Smooth muscle cell (in vitro differentiated cells): ENCODE measurements around the gene SYNGR3. TPM values are rescaled to one million over a fixed set of nuclear protein-coding genes. Genes with fewer than 3 reads are reported as not detected.

Source experiments
- DNase-seq: peaks from one replicate; lab custom pipeline; 2025; ENCODE audit not compliant: unreplicated experiment; lab: John Stamatoyannopoulos, UW
- H2AFZ ChIP-seq: fragments of 200-600 bp; sonication (generic); 2 replicates; pipeline ENCODE4 v1.6.0; 2016; ENCODE audit warnings: antibody characterized with exemption, low read depth, mild to moderate bottlenecking
- H3F3A ChIP-seq: fragments of 200-600 bp; sonication (generic); 2 replicates; pipeline ENCODE4 v1.6.0; 2017; ENCODE audit warnings: antibody characterized with exemption, low read depth
- H3K27ac ChIP-seq: fragments of 200-600 bp; sonication (generic); 2 replicates; pipeline ENCODE4 v1.5.1; 2016; ENCODE audit warnings: low read depth, mild to moderate bottlenecking
- H3K27me3 ChIP-seq: fragments of 200-600 bp; sonication (generic); 2 replicates; pipeline ENCODE4 v1.6.1; 2016; ENCODE audit warnings: low read depth, mild to moderate bottlenecking
- H3K36me3 ChIP-seq: fragments of 200-600 bp; sonication (generic); 2 replicates; pipeline ENCODE4 v1.5.1; 2016; ENCODE audit warnings: low read depth
- H3K4me1 ChIP-seq: fragments of 200-600 bp; sonication (generic); 2 replicates; pipeline ENCODE4 v1.5.1; 2016; ENCODE audit warnings: low read depth
- H3K4me2 ChIP-seq: fragments of 200-600 bp; sonication (generic); 2 replicates; pipeline ENCODE4 v1.6.0; 2016; ENCODE audit warnings: mild to moderate bottlenecking
- H3K4me3 ChIP-seq: fragments of 200-600 bp; sonication (generic); 2 replicates; pipeline ENCODE4 v1.5.1; 2016; ENCODE audit warnings: mild to moderate bottlenecking
- H3K79me2 ChIP-seq: fragments of 200-600 bp; sonication (generic); 2 replicates; pipeline ENCODE4 v1.6.0; 2016; ENCODE audit warnings: low read depth, mild to moderate bottlenecking
- H3K9ac ChIP-seq: fragments of 200-600 bp; sonication (generic); 2 replicates; pipeline ENCODE4 v1.6.0; 2016; ENCODE audit warnings: low read depth
- H3K9me3 ChIP-seq: fragments of 200-600 bp; sonication (generic); replicated peaks from 2 replicates; pipeline ENCODE4 v1.5.1; 2016; ENCODE audit warnings: low read depth
- H4K20me1 ChIP-seq: fragments of 200-600 bp; sonication (generic); 2 replicates; pipeline ENCODE4 v1.6.0; 2016; ENCODE audit warnings: low read depth
- WGBS: methylation state at CpG from one replicate; pipeline ENCODE4 v1.1.7; 2016; ENCODE audit warnings: low lambda C conversion rate; 5-methylcytosine and 5-hydroxymethylcytosine counted together
- polyA plus RNA-seq: library from polyadenylated mRNA; unstranded; fragments of >200 nt; fragmentation: Nextera tagmentation; extraction: Ambion mirVana; gene quantifications from 2 replicates; pipeline ENCODE4 v1.2.1, GENCODE V29; 2016
- total RNA-seq: library from RNA; depleted of rRNA; stranded (reverse); fragments of >200 nt; gene quantifications from 2 replicates; pipeline ENCODE4 v1.2.3, GENCODE V29; 2014
- TF ChIP-seq, protein P1 (sequence below): fragments of 200-600 bp; sonication (generic); IDR thresholded peaks from 2 replicates; pipeline ENCODE4 v1.5.1; 2017; ENCODE audit warnings: borderline replicate concordance, mild to moderate bottlenecking, antibody characterized with exemption; ENCODE audit not compliant: insufficient read depth, poor library complexity, severe bottlenecking

Gene SYNGR3
- total and polyA plus RNA-seq, 2 experiments from 2014 or later, result 3.0 to 8.7 TPM

DNA sequence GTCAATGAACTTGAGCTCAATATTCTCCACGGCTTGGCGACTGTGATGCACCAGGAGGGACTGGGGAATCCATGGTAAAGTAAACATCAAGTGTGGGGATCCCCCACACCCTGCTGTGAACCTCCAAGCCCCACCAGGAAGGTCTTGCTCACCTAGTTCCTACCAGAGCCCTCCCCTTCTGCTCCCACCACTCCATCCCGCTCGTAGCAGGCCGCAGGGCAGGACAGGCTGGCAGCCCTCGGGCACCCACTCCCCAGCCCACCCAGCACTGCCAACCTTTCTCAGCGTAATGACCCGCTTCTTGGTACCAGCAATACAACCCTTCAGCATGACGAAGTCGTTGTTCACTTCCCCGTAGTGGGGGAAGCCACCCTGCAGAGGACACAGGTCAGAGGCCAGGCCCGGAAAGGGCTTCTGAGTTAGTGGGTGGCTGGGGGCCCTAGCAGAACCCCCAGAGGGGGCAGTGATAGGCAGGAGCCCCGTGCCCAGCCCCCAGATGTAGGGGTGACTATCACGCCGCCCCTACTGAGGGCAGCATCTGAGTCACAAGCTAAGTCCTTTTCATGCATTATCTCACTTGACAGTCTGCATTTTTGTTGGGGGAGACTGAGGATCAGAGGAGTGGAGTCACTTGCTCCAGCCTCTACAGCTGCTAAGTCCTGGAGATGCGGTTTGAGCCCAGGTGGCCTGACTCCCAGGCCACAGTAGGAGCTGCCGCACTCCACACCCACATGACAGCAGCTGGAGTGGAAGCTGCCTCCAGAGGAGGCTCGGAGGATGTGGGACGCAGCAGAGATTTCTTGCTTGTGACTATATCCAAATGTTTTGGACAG, 44.0 kb upstream of the SYNGR3 start:
- H2AFZ ChIP-seq, result no peak overlapping the region

DNA sequence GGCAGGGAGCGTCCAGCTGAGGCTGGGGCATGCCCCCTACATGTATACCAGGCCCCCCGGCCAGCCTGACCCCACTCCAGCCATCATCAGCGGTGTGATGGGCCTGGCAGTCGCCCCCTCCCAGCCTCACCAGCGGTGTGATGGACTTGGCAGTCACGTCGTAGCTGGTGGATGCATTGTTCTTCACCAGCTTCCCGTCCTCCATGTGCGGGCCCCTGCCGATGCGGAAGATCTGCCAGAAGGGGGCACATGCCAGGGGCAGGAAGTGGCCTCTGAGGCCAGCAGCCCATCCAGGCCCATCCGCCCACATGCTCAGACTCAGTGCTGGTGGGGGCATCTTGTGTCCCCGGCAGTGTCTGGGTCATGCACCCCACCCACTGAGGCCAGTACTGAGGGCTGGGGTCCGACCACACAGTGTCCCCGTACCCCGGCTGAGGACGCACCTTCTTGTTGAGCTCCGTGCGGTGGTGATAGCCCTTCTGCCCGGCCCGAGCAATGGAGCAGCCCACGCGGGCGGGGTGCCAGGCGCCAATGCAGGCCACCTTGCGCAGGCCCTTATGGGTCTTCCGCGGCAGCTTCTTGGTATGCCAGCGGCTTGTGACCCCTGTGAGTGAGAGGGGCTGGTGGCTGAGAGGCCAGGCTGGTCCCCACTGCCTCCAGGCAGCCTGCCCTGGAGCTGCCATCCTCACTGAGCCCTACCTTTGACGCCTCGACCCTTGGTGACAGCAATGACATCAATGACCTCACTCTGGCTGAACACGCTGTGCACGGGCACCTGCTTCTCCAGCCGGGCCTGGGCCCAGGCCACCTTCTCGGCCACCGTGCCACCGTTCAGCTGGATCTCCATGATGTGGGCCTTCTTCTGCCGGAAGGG, 43.0 kb upstream of the SYNGR3 start:
- Histone ChIP-seq H3K27me3 (no peaks in the 10 kb centered on the region), H3K9me3 (no peaks in the 10 kb centered on the region), H3K4me1 (peaks cover 7% of the 10 kb centered on the region), H4K20me1 (no peaks in the 10 kb centered on the region), H3F3A (no peaks in the 10 kb centered on the region), H3K27ac (no peak overlapping the region), H3K79me2 (no peaks in the 10 kb centered on the region), H3K36me3 (no peaks in the 10 kb centered on the region), H2AFZ (no peak overlapping the region), H3K9ac (no peak overlapping the region), H3K4me2 (no peak overlapping the region), H3K4me3 (no peak overlapping the region)
- DNase-seq, result no peak
- TF ChIP-seq, protein P1, sequence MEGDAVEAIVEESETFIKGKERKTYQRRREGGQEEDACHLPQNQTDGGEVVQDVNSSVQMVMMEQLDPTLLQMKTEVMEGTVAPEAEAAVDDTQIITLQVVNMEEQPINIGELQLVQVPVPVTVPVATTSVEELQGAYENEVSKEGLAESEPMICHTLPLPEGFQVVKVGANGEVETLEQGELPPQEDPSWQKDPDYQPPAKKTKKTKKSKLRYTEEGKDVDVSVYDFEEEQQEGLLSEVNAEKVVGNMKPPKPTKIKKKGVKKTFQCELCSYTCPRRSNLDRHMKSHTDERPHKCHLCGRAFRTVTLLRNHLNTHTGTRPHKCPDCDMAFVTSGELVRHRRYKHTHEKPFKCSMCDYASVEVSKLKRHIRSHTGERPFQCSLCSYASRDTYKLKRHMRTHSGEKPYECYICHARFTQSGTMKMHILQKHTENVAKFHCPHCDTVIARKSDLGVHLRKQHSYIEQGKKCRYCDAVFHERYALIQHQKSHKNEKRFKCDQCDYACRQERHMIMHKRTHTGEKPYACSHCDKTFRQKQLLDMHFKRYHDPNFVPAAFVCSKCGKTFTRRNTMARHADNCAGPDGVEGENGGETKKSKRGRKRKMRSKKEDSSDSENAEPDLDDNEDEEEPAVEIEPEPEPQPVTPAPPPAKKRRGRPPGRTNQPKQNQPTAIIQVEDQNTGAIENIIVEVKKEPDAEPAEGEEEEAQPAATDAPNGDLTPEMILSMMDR, result no peak
- 91% methylated on average over 38 of the region's 38 CpGs for WGBS

More for the DNA sequence above, 44.0 kb upstream of the SYNGR3 start:
- Histone ChIP-seq H4K20me1 (no peaks in the 10 kb centered on the region), H3K4me2 (no peak overlapping the region), H3K79me2 (no peaks in the 10 kb centered on the region), H3K27me3 (no peaks in the 10 kb centered on the region), H3K36me3 (no peaks in the 10 kb centered on the region), H3K9me3 (no peaks in the 10 kb centered on the region), H3K27ac (no peak overlapping the region), H3K4me3 (no peak overlapping the region), H3F3A (no peaks in the 10 kb centered on the region), H3K9ac (no peak overlapping the region), H3K4me1 (peaks cover 7% of the 10 kb centered on the region)
- DNase-seq, result no peak
- TF ChIP-seq, protein P1, result no peak
- 88% methylated on average over 19 of the region's 19 CpGs for WGBS

DNA sequence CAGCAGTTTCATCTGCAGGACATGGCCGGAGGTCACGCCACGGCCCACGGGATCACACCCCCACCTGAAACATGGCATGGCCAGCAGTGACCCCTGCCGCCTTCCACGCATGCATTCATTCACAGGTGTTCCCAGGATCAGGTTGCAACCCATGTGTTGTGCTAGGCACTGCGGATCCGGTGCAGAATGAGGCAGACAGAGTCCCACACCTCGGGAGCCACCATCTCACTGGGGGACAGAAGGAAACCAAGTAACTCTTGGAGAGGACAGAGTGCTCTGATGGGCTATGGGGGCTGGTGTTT, 42.5 kb upstream of the SYNGR3 start:
- Histone ChIP-seq H3K4me2 (no peak overlapping the region), H3K4me3 (no peak overlapping the region), H2AFZ (no peak overlapping the region), H3K36me3 (no peaks in the 10 kb centered on the region), H3F3A (no peaks in the 10 kb centered on the region), H3K79me2 (no peaks in the 10 kb centered on the region), H4K20me1 (no peaks in the 10 kb centered on the region), H3K4me1 (peaks cover 3% of the 10 kb centered on the region), H3K27me3 (no peaks in the 10 kb centered on the region), H3K27ac (no peak overlapping the region), H3K9me3 (no peaks in the 10 kb centered on the region), H3K9ac (no peak overlapping the region)
- 94% methylated on average over 9 of the region's 9 CpGs for WGBS
- DNase-seq, result no peak
- TF ChIP-seq, protein P1, result no peak
